GM18861 (cell line): ENCODE measurements around the gene TNF.

ENCODE experiments used
- ATAC-seq: cut with Tn5 transposase; IDR thresholded peaks from one replicate; pipeline ENCODE4 v1.9.1; 2021; ENCODE audit not compliant: unreplicated experiment

The TNF gene

DNA sequence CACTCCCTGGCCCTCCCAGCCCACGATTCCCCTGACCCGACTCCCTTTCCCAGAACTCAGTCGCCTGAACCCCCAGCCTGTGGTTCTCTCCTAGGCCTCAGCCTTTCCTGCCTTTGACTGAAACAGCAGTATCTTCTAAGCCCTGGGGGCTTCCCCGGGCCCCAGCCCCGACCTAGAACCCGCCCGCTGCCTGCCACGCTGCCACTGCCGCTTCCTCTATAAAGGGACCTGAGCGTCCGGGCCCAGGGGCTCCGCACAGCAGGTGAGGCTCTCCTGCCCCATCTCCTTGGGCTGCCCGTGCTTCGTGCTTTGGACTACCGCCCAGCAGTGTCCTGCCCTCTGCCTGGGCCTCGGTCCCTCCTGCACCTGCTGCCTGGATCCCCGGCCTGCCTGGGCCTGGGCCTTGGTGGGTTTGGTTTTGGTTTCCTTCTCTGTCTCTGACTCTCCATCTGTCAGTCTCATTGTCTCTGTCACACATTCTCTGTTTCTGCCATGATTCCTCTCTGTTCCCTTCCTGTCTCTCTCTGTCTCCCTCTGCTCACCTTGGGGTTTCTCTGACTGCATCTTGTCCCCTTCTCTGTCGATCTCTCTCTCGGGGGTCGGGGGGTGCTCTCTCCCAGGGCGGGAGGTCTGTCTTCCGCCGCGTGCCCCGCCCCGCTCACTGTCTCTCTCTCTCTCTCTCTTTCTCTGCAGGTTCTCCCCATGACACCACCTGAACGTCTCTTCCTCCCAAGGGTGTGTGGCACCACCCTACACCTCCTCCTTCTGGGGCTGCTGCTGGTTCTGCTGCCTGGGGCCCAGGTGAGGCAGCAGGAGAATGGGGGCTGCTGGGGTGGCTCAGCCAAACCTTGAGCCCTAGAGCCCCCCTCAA, 3.1 kb upstream of the TNF start, which contains the start of gene LTA:
Gene LTA (plus strand): TSS at position 249 of the 871 bp plus-strand sequence. CDS start 454 bp downstream, at position 703.
- no peak for ATAC-seq

DNA sequence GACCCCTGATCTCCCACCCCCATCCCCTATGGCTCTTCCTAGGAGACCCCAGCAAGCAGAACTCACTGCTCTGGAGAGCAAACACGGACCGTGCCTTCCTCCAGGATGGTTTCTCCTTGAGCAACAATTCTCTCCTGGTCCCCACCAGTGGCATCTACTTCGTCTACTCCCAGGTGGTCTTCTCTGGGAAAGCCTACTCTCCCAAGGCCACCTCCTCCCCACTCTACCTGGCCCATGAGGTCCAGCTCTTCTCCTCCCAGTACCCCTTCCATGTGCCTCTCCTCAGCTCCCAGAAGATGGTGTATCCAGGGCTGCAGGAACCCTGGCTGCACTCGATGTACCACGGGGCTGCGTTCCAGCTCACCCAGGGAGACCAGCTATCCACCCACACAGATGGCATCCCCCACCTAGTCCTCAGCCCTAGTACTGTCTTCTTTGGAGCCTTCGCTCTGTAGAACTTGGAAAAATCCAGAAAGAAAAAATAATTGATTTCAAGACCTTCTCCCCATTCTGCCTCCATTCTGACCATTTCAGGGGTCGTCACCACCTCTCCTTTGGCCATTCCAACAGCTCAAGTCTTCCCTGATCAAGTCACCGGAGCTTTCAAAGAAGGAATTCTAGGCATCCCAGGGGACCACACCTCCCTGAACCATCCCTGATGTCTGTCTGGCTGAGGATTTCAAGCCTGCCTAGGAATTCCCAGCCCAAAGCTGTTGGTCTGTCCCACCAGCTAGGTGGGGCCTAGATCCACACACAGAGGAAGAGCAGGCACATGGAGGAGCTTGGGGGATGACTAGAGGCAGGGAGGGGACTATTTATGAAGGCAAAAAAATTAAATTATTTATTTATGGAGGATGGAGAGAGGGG, 1.9 kb upstream of the TNF start:
- no peak for ATAC-seq

DNA sequence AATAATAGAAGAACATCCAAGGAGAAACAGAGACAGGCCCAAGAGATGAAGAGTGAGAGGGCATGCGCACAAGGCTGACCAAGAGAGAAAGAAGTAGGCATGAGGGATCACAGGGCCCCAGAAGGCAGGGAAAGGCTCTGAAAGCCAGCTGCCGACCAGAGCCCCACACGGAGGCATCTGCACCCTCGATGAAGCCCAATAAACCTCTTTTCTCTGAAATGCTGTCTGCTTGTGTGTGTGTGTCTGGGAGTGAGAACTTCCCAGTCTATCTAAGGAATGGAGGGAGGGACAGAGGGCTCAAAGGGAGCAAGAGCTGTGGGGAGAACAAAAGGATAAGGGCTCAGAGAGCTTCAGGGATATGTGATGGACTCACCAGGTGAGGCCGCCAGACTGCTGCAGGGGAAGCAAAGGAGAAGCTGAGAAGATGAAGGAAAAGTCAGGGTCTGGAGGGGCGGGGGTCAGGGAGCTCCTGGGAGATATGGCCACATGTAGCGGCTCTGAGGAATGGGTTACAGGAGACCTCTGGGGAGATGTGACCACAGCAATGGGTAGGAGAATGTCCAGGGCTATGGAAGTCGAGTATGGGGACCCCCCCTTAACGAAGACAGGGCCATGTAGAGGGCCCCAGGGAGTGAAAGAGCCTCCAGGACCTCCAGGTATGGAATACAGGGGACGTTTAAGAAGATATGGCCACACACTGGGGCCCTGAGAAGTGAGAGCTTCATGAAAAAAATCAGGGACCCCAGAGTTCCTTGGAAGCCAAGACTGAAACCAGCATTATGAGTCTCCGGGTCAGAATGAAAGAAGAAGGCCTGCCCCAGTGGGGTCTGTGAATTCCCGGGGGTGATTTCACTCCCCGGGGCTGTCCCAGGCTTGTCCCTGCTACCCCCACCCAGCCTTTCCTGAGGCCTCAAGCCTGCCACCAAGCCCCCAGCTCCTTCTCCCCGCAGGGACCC, 981 bp upstream of the TNF start:
- no peak for ATAC-seq

DNA sequence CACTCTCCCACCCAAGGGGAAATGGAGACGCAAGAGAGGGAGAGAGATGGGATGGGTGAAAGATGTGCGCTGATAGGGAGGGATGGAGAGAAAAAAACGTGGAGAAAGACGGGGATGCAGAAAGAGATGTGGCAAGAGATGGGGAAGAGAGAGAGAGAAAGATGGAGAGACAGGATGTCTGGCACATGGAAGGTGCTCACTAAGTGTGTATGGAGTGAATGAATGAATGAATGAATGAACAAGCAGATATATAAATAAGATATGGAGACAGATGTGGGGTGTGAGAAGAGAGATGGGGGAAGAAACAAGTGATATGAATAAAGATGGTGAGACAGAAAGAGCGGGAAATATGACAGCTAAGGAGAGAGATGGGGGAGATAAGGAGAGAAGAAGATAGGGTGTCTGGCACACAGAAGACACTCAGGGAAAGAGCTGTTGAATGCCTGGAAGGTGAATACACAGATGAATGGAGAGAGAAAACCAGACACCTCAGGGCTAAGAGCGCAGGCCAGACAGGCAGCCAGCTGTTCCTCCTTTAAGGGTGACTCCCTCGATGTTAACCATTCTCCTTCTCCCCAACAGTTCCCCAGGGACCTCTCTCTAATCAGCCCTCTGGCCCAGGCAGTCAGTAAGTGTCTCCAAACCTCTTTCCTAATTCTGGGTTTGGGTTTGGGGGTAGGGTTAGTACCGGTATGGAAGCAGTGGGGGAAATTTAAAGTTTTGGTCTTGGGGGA, 754 bp downstream of the TNF start:
- no peak for ATAC-seq

DNA sequence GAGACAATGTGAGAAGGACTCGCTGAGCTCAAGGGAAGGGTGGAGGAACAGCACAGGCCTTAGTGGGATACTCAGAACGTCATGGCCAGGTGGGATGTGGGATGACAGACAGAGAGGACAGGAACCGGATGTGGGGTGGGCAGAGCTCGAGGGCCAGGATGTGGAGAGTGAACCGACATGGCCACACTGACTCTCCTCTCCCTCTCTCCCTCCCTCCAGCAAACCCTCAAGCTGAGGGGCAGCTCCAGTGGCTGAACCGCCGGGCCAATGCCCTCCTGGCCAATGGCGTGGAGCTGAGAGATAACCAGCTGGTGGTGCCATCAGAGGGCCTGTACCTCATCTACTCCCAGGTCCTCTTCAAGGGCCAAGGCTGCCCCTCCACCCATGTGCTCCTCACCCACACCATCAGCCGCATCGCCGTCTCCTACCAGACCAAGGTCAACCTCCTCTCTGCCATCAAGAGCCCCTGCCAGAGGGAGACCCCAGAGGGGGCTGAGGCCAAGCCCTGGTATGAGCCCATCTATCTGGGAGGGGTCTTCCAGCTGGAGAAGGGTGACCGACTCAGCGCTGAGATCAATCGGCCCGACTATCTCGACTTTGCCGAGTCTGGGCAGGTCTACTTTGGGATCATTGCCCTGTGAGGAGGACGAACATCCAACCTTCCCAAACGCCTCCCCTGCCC, 1.7 kb downstream of the TNF start:
- no peak for ATAC-seq

DNA sequence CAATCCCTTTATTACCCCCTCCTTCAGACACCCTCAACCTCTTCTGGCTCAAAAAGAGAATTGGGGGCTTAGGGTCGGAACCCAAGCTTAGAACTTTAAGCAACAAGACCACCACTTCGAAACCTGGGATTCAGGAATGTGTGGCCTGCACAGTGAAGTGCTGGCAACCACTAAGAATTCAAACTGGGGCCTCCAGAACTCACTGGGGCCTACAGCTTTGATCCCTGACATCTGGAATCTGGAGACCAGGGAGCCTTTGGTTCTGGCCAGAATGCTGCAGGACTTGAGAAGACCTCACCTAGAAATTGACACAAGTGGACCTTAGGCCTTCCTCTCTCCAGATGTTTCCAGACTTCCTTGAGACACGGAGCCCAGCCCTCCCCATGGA, 2.2 kb downstream of the TNF start:
- no peak for ATAC-seq

DNA sequence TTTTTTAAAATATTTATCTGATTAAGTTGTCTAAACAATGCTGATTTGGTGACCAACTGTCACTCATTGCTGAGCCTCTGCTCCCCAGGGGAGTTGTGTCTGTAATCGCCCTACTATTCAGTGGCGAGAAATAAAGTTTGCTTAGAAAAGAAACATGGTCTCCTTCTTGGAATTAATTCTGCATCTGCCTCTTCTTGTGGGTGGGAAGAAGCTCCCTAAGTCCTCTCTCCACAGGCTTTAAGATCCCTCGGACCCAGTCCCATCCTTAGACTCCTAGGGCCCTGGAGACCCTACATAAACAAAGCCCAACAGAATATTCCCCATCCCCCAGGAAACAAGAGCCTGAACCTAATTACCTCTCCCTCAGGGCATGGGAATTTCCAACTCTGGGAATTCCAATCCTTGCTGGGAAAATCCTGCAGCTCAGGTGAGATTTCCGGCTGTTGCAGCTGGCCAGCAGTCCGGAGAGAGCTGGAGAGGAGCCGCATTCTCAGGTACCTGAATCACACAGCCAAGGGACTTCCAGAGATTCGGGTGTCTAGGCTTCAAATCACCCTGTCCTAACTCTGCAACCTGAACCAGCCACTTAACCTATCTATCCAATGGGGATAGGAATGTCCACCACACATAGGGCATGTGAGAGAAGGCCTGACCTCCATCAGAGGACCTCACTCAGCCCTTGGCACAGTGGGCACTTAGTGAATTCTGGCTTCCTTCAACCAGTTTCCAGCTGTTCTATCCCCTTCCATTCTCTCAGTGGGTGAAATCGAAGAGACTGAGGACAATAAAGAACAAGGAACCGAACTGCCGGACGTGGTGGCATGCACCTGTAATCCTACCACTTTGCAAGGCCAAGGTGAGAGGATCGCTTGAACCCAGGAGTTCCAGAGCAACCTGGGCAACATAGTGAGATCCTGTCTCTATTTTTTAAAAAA, 3.1 kb downstream of the TNF start:
- no peak for ATAC-seq

DNA sequence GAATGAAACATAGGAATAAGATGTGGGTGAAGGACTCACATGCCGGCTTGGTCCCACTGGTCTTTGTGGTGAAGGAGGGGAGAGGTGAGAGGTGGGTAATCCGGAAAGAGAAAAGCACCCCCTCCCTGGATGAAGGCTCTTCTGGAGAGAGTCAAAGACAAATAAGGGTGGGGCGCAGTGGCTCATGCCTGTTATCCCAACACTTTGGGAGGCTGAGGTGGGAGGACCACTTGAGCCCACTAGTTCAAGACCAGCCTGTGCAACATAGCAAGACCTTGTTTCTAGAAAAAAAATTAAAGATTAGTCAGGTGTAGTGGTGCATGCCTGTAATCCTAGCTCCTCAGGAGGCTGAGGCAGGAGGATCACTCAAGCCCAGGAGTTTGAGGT, 3.7 kb downstream of the TNF start:
- no peak for ATAC-seq

DNA sequence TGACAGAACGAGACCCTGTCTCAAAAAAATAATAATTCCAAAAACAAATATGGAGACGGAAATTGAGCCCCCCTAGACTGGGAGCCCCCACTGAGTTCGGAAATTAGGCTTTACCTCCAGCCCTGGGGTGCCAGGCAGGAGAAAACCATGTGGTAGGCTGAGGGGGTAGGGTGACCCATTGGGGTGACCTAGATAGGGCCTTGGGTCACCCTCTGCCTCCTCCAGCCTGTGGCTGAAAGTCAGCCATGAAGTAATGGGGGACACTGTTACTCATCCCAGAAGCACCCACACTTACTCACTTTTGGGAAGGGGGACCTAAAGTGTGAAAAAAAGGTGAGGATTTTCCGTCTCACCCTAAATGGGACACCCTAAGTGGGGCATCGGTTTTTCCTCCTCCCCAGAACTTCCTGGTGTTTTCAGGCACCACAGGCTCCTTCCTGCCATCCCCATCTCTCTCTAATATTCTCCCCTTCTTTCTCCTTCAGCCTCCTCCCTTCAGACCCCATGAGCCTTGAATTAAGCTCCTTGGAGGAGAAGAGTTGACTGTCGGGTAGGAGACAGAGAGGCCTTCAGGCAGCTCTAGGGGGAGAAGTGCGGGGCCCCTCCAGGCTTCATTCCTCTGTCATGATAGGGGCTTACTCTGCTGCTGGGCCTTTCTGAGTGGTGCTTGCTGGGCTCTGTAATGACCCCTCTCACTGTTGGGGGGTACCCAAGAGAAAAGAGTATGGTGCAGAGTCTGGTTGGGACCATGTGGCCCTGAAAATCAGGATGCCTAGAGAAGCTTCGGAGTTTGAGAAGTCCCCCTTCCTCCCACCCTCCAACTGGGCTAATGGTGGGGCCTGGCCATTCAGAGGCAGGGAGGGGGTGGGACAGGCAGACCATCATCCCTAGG, 4.4 kb downstream of the TNF start:
- ATAC-seq, result no peak

DNA sequence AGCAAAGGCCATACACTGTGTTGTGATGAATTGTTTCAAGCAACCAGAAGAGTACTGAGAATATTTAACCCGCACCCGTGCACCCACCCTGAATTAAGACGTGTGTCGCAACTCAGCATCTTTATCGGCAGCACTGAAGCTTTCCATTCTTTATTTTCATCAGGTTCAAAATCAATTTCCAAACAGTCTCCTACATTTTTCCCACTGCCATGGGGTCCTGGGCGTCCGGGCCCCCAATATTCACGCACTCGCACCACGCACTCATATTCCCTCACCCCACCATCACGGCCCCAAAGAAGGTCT, 5.0 kb downstream of the TNF start:
- no peak for ATAC-seq

DNA sequence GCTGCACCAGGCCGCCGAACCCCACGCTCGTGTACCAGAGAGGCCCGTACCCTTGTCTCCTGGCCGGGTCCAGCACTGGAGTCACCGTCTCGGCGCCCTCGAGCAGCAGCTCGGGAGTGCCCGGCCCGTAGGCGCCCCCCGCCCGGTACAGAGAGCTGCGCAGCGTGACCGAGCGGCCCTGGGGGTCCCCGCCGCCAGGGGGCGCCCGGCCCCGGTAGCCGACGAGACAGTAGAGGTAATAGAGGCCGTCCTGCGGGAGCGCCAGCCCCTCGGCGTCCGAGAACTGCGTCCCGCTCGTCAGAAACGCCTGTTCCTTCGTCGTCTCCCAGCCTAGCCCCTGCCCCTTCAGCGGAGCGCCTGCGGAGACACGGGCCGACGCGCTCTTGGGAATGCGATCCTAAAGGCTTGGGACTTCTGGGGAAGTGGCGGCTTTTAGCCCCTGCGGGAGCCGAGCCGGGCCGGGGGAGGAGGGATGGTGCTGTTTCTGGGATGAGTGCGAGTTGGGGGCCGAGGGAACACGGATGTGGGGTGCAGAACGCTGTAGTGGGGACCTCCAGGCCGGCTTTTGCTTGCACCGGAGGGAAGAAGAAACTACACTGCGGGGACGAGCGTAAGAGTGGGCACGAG, 5.6 kb downstream of the TNF start:
- ATAC-seq, result peak; percentile 50

DNA sequence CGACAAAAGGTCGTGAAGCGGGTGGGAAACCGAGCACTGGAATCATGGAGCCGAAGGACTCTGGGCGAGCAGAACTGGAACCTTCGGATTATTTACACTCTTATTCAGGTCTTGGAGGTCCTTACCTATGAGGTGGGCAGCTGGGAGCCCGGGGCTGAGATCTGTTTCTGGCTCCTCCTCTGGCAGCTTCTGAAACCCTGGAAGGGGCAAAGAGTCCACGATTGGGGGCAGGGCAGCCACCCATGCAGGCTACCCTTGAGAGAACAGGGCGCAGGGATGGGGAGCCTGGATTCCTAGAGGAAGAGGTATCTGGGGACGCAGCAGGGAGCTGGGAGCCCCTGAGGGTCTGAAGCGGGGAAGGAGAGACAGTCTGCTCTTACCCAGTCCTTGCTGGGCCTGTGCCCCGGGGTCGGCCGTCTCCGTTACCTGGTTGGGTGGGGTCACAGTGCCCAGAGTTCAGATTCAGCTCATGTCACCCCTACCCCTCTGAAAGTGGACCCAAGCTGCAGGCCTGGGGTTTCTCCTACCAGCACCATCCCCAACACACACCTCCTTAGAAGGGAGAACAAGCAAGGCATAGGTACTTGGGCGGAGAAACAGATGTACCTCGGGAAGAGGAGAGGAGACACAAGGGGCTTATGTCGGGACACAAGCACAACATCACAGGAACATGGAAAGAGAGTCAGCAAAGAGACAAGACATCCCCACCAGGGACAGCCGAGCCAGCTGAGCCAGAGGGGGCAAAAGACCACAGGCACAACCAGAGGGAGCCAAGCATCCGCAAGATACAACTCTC, 6.3 kb downstream of the TNF start:
- no peak for ATAC-seq

DNA sequence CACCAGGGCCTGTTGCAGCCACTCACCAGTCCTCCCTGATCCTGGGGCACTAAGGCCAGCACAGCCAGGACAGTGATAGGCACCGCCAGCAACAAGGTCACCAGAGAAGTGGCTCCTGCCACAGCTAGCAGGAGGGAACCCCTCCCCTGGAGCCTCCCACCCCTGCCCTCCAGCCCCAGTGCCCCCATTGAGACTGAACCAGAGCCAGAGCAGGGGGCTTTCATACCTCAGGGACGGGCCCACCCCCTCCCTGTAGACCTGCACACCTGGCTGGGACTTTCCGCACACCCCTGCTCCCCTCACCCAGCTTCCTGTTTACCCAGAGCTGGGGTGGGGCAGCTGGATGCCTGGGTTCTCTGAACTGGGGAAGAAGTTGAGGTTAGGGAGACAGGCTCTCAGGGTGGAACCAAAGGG, 6.9 kb downstream of the TNF start, which contains the start of gene LTB:
Gene LTB (minus strand): TSS at position 195 of the 414 bp plus-strand sequence. CDS start 7 bp downstream, at position 188.
- ATAC-seq, result no peak

DNA sequence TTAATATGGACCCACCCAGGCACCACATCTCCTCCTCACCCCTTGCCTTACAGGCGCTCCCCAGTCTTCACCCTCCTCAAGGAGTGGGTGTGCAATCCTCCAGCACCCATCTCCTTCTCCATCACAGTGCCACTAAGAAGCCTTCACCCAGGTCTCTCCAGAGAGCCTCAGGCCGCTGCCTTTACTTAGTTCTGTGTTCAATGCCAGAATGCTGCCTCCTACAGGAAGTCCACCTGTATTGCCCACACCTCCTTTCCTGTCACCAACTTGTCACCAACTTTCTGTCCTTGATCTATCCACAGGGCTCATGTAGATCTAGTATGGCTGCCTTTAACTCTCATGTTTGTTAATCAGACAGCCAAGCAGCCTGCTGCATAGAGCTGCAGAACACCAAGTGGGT, 10.1 kb downstream of the TNF start:
- no peak for ATAC-seq

DNA sequence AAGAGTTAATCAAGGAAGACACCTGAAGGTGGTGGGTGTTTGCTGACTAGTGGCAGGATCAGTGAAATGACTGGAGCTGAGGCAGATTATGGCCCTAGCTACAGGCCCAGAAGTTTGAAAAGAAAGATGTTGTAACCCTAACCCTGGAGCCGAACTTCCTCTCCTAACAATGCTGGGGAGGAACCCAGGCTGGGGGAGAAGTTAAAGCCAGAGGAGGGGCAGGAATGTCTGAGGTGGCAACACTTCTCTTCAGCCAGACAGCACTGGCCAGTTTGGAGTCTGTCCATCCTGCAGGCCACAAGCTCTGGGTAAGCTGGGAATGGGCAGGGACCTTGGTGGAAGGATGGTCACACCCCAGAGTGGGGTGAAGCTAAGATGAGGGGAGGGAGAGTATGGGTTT, 10.6 kb downstream of the TNF start, which contains the start of gene LST1:
Gene LST1 (plus strand): TSS at position 270 of the 400 bp plus-strand sequence. CDS start 1,023 bp downstream, outside the sequence.
- no peak for ATAC-seq

DNA sequence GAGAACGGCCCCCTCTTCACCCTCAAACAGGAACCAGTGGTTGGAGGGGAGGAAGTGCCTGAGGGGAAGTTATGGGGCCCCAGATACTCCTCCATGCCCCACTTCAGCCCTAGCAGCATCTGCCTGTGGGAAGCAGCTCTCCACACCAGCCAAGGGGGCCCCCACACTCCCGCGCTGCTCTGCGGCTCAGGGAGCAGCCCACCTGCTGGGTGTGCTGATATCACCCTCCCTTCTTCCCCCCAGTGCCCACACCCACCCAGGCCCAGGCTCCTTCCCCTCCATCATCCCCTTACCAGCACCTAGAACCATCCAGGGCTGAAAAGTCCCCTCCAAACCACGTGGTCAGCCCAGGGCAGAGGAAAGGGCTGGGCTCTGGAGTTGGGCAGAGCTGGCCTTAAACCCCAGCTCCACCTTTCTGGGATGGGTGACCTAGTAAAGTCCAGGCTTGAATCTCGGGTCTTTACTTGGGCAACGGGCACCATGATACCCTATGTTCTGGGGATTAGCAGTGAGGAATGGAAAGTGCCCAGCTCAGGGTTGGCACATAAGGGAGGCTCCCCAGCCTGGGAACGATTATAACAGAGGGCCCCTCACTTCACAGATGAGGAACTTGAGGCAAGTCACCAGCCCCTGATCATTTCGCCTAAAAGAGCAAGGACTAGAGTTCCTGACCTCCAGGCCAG, 11.4 kb downstream of the TNF start:
- no peak for ATAC-seq
